K562 (cell line): ENCODE measurements around the gene PYROXD2. TPM values are rescaled to one million over a fixed set of nuclear protein-coding genes. Genes with fewer than 3 reads are reported as not detected.

ENCODE experiments used
- CBFA2T3 ChIP-seq: fragments of 450-650 bp; IDR thresholded peaks from 2 replicates; pipeline ENCODE4 v1.6.1; 2017
- CREM ChIP-seq: IDR thresholded peaks from 2 replicates; pipeline ENCODE4 v1.6.1; 2014; ENCODE audit warnings: antibody characterized with exemption, low read depth
- HDAC1 ChIP-seq, 2 experiments: fragments of 450-650 bp; IDR thresholded peaks; 2 replicates each; pipeline ENCODE4 v1.6.1; 2016 to 2017; ENCODE audit warnings: inconsistent platforms in 1 of 2, mild to moderate bottlenecking in 1 of 2, moderate library complexity in 1 of 2
- ILF3 ChIP-seq: fragments of 450-650 bp; IDR thresholded peaks from 2 replicates; pipeline ENCODE4 v1.6.1; 2018; ENCODE audit warnings: antibody characterized with exemption, mild to moderate bottlenecking, moderate library complexity, borderline replicate concordance
- MCM3 ChIP-seq: fragments of 450-650 bp; IDR thresholded peaks from 2 replicates; pipeline ENCODE4 v1.6.1; 2016
- NBN ChIP-seq: fragments of 450-650 bp; IDR thresholded peaks from 2 replicates; pipeline ENCODE4 v1.6.1; 2016; ENCODE audit warnings: low read depth, mild to moderate bottlenecking
- NRF1 ChIP-seq, 2 experiments: fragments of 450-650 bp; IDR thresholded peaks in 1 of 2; conservative IDR thresholded peaks in 1 of 2; 2 replicates each; pipeline ENCODE4 v1.6.1; 2014; ENCODE audit warnings: mild to moderate bottlenecking in 2 of 2
- PHB2 ChIP-seq: fragments of 450-650 bp; IDR thresholded peaks from 2 replicates; pipeline ENCODE4 v1.6.1; 2017; ENCODE audit warnings: low read depth
- PKNOX1 ChIP-seq: fragments of 450-650 bp; IDR thresholded peaks from 2 replicates; pipeline ENCODE4 v1.6.1; 2016
- POLR3G ChIP-seq: IDR thresholded peaks from 2 replicates; pipeline ENCODE4 v1.6.1; 2011; ENCODE audit not compliant: insufficient read length, insufficient replicate concordance; ENCODE audit errors: extremely low read depth
- RCOR1 ChIP-seq, 2 experiments: IDR thresholded peaks; 2 replicates each; pipeline ENCODE4 v1.6.1; 2012; ENCODE audit warnings: low read depth in 2 of 2, low read length in 2 of 2, borderline replicate concordance in 1 of 2, improper control_type of control experiment in 1 of 2
- RUNX1 ChIP-seq: sonication (generic); IDR thresholded peaks from 2 replicates; pipeline ENCODE4 v1.6.1; 2016; ENCODE audit warnings: antibody characterized with exemption, low read depth
- TAL1 ChIP-seq: fragments of 450-650 bp; IDR thresholded peaks from 2 replicates; pipeline ENCODE4 v1.6.1; 2016; ENCODE audit warnings: mild to moderate bottlenecking
- TEAD4 ChIP-seq, 2 experiments: sonication (generic) in 1 of 2; formaldehyde crosslinking in 1 of 2; IDR thresholded peaks; 2 replicates each; pipeline versions ENCODE4 v1.6.1 to v1.8.0; 2012 to 2022; ENCODE audit warnings: borderline replicate concordance in 1 of 2, inconsistent platforms in 1 of 2, low read length in 1 of 2, mild to moderate bottlenecking in 1 of 2, missing genetic modification reagents in 1 of 2
- U2AF1 ChIP-seq: fragments of 200-400 bp; formaldehyde crosslinking; optimal IDR thresholded peaks from 2 replicates; pipeline ENCODE3; 2017; ENCODE audit warnings: mild to moderate bottlenecking, low read depth, low read length, moderate library complexity
- VEZF1 ChIP-seq: fragments of 200-800 bp; sonication (Bioruptor generic); IDR thresholded peaks from 2 replicates; pipeline ENCODE4 v1.6.1; 2017; ENCODE audit warnings: missing genetic modification characterization, missing compliant biosample characterization
- ZNF134 ChIP-seq: fragments of 250-450 bp; sonication (Bioruptor Pico); conservative IDR thresholded peaks from 2 replicates; pipeline ENCODE4 v1.4.0; 2020
- ZNF384 ChIP-seq: IDR thresholded peaks from 2 replicates; pipeline ENCODE4 v1.6.1; 2012; ENCODE audit warnings: low read depth, low read length, improper control_type of control experiment
- ZNF586 ChIP-seq: fragments of 450-650 bp; formaldehyde crosslinking; conservative IDR thresholded peaks from 2 replicates; pipeline ENCODE4 v1.4.0; 2020; ENCODE audit warnings: mild to moderate bottlenecking, moderate library complexity
- ZNF592 ChIP-seq: fragments of 450-650 bp; IDR thresholded peaks from 2 replicates; pipeline ENCODE4 v1.6.1; 2017; ENCODE audit warnings: antibody characterized with exemption, mild to moderate bottlenecking
- ZNF639 ChIP-seq, 2 experiments: fragments of 200-800 bp in 1 of 2; sonication (Bioruptor generic) in 1 of 2; sonication (generic) in 1 of 2; formaldehyde crosslinking in 1 of 2; IDR thresholded peaks in 1 of 2; conservative IDR thresholded peaks in 1 of 2; 2 replicates each; pipeline versions ENCODE4 v1.5.0 to v1.6.1; 2016 to 2020; ENCODE audit warnings: missing compliant biosample characterization in 1 of 2, missing genetic modification characterization in 1 of 2, missing genetic modification reagents in 1 of 2
- polyA plus RNA-seq, 8 experiments: library from polyadenylated mRNA; depleted of rRNA in 4 of 8; stranded (reverse) in 5 of 8; unstranded in 3 of 8; fragments of >200 nt; fragmentation: Nextera tagmentation in 2 of 8; fragmentation: Illumina TruSeq in 1 of 8; extraction: Ambion mirVana in 2 of 8; extraction: Trizol in 1 of 8; gene quantifications; 2 replicates each; pipeline versions ENCODE4 v1.2.1 to v1.2.3, GENCODE V29; 2011 to 2014; ENCODE audit warnings: inconsistent platforms in 1 of 8, missing spikeins in 1 of 8
- total RNA-seq, 7 experiments: library from RNA; depleted of rRNA in 6 of 7; stranded (reverse); fragments of >200 nt in 6 of 7; fragmentation: Illumina TruSeq in 2 of 7; extraction: Trizol in 2 of 7; gene quantifications; 2 replicates each; pipeline versions ENCODE4 v1.2.1 to v1.2.3, GENCODE V29; 2011 to 2021; ENCODE audit warnings: low replicate concordance in 1 of 7

Gene PYROXD2
- total and polyA plus RNA-seq, 9 of the 15 experiments (the other 6 are each of a cell fraction or from before 2014, with no cell fraction given), result 0.14 to 1.4 (median 0.58) TPM

- TF ChIP-seq HDAC1 (IDR thresholded peaks at IDR 0.05), result peak in 1 of 2 experiments; percentile 38; a peak in 1 of 4 replicates
- no peak for TF ChIP-seq ZNF639 (CRISPR knock-in tag; conservative IDR thresholded peaks at IDR 0.05 in 1 of 2, IDR thresholded peaks at IDR 0.05 in 1 of 2)
- TF ChIP-seq ZNF384, result 0 out of 2 replicates have a peak, but pooled peaks have one; percentile 26
- TF ChIP-seq TEAD4 (IDR thresholded peaks at IDR 0.05; ENCODE audit: low read length), result peak; percentile 90
- no peak for TF ChIP-seq TEAD4 (CRISPR knock-in tag; IDR thresholded peaks at IDR 0.05; ENCODE audit: borderline replicate concordance)
- TF ChIP-seq VEZF1 (CRISPR knock-in tag), result peak; percentile 27; the same call in 1 of the 2 replicates
- no peak for TF ChIP-seq U2AF1
- no peak for TF ChIP-seq RUNX1
- TF ChIP-seq CBFA2T3, result peak; percentile 96
- TF ChIP-seq ZNF586 (CRISPR knock-in tag), result no peak
- TF ChIP-seq ILF3, result no peak
- peak; percentile 92 for TF ChIP-seq TAL1
- peak; percentile 60 for TF ChIP-seq PKNOX1
- TF ChIP-seq ZNF134 (CRISPR knock-in tag), result no peak
- TF ChIP-seq MCM3, result no peak
- TF ChIP-seq CREM, result peak; percentile 52
- no peak for TF ChIP-seq NRF1 (conservative IDR thresholded peaks at IDR 0.05 in 1 of 2, IDR thresholded peaks at IDR 0.05 in 1 of 2)
- 0 out of 2 replicates have a peak, but pooled peaks have one; percentile 20 for TF ChIP-seq NBN
- TF ChIP-seq RCOR1 (IDR thresholded peaks at IDR 0.05; ENCODE audit: borderline replicate concordance in 1 of 2, low read depth in 2 of 2, low read length in 2 of 2), result peak in 1 of 2 experiments; percentile 82; a peak in 2 of 4 replicates
- TF ChIP-seq ZNF592, result peak; percentile 44; the same call in 1 of the 2 replicates
- TF ChIP-seq PHB2, result peak; percentile 68; the same call in 1 of the 2 replicates
- TF ChIP-seq POLR3G, result no peak
Observed at GRCh38 chr10:98463016-98463415, 48.0 kb upstream of the PYROXD2 start (continued).
